ENCODE measurements around the gene KCNQ1.

Gene KCNQ1

GRCh38 chr11:2691991-2692875, 247.4 kb downstream of the KCNQ1 start:
- no peak for DNase-seq

- DNase-seq: peak in 22 of 56 donors; percentile 16 to 77 (median 50)
These were observed 248.8 kb downstream of the KCNQ1 start for GRCh38 chr11:2693271-2694261.

GRCh38 chr11:2694495-2694894, 249.7 kb downstream of the KCNQ1 start:
- DNase-seq: no peak

- no peak for DNase-seq
These were observed 250.5 kb downstream of the KCNQ1 start for GRCh38 chr11:2694995-2695939.

- no peak for DNase-seq
These were observed 251.6 kb downstream of the KCNQ1 start for GRCh38 chr11:2696455-2696854.

- no peak for DNase-seq
These were observed 253.1 kb downstream of the KCNQ1 start for GRCh38 chr11:2697866-2698265.

GRCh38 chr11:2698386-2699184, 253.8 kb downstream of the KCNQ1 start:
- DNase-seq: no peak

GRCh38 chr11:2699185-2699530, 254.3 kb downstream of the KCNQ1 start:
- DNase-seq: no peak

GRCh38 chr11:2699531-2700414, 255.0 kb downstream of the KCNQ1 start, which contains the start of gene KCNQ1OT1:
Gene KCNQ1OT1 (minus strand): TSS chr11:2699994.
- peak; percentile 30 to 95 (median 84) for DNase-seq

GRCh38 chr11:2700415-2701211, 255.8 kb downstream of the KCNQ1 start:
- peak in 19 of 56 donors; percentile 17 to 68 (median 37) for DNase-seq

- DNase-seq: no peak
These were observed 256.4 kb downstream of the KCNQ1 start for GRCh38 chr11:2701230-2701629.

- DNase-seq: no peak
These were observed 257.2 kb downstream of the KCNQ1 start for GRCh38 chr11:2701898-2702434.

- peak in 10 of 56 donors; percentile 10 to 39 (median 27) for DNase-seq
These were observed 258.1 kb downstream of the KCNQ1 start for GRCh38 chr11:2702771-2703362.

GRCh38 chr11:2703363-2704141, 258.7 kb downstream of the KCNQ1 start:
- DNase-seq: no peak

- no peak for DNase-seq
These were observed 259.5 kb downstream of the KCNQ1 start for GRCh38 chr11:2704356-2704755.

GRCh38 chr11:2704896-2705606, 260.2 kb downstream of the KCNQ1 start:
- no peak for DNase-seq

All from amygdala (tissue), 56 donors.